GM23338 (cell line): ENCODE measurements around the gene TOP1. TPM values are rescaled to one million over a fixed set of nuclear protein-coding genes. Genes with fewer than 3 reads are reported as not detected.

Experiments
- ATAC-seq: fragments of 200-7000 bp; cut with Tn5 transposase; 3 replicates; pipeline ENCODE4 v1.9.1; 2020
- DNase-seq: peaks from one replicate; pipeline ENCODE4 v3.0.0-alpha.2; 2015; ENCODE audit warnings: low spot score
- H2AFZ ChIP-seq: fragments of 200-600 bp; sonication (generic); 2 replicates; pipeline ENCODE4 v1.8.0; 2016; ENCODE audit warnings: antibody characterized with exemption, mild to moderate bottlenecking, moderate library complexity
- H3F3A ChIP-seq: fragments of 200-600 bp; sonication (generic); replicated peaks from 2 replicates; pipeline ENCODE4 v1.8.0; 2017; ENCODE audit warnings: antibody characterized with exemption, mixed run types, low read depth
- H3K27ac ChIP-seq: fragments of 200-600 bp; sonication (generic); 2 replicates; pipeline ENCODE4 v1.6.1; 2016; ENCODE audit warnings: low read depth
- H3K27me3 ChIP-seq: fragments of 200-600 bp; sonication (generic); 2 replicates; pipeline ENCODE4 v1.8.0; 2016; ENCODE audit warnings: mild to moderate bottlenecking, mixed run types, moderate library complexity; ENCODE audit not compliant: insufficient read depth
- H3K36me3 ChIP-seq: fragments of 200-600 bp; sonication (generic); 2 replicates; pipeline ENCODE4 v1.8.0; 2016; ENCODE audit warnings: mild to moderate bottlenecking; ENCODE audit not compliant: insufficient read depth
- H3K4me1 ChIP-seq: fragments of 200-600 bp; sonication (generic); 2 replicates; pipeline ENCODE4 v1.8.0; 2016; ENCODE audit warnings: mild to moderate bottlenecking, moderate library complexity; ENCODE audit not compliant: insufficient read depth
- H3K4me2 ChIP-seq: fragments of 200-600 bp; sonication (generic); 2 replicates; pipeline ENCODE4 v1.7.1; 2017; ENCODE audit warnings: mixed run types
- H3K4me3 ChIP-seq: fragments of 200-600 bp; sonication (generic); 2 replicates; pipeline ENCODE4 v1.6.1; 2016; ENCODE audit warnings: mixed run types
- H3K79me2 ChIP-seq: fragments of 200-600 bp; sonication (generic); replicated peaks from 2 replicates; pipeline ENCODE4 v1.8.0; 2017; ENCODE audit warnings: mild to moderate bottlenecking; ENCODE audit not compliant: insufficient read depth
- H3K9me2 ChIP-seq: fragments of 200-600 bp; sonication (generic); 2 replicates; pipeline ENCODE4 v1.8.0; 2017; ENCODE audit not compliant: insufficient read depth
- H4K20me1 ChIP-seq: fragments of 200-600 bp; sonication (generic); replicated peaks from 2 replicates; pipeline ENCODE4 v1.8.0; 2017; ENCODE audit warnings: mild to moderate bottlenecking; ENCODE audit not compliant: insufficient read depth
- H3K27ac Mint-ChIP-seq: 2 replicates; pipeline ENCODE4 v1.8.0; 2020; ENCODE audit warnings: inconsistent platforms, mild to moderate bottlenecking, moderate library complexity, mixed read lengths
- H3K27me3 Mint-ChIP-seq: 3 replicates; pipeline ENCODE4 v1.8.0; 2022; ENCODE audit warnings: low read depth, mild to moderate bottlenecking, moderate library complexity, mixed read lengths, inconsistent platforms; ENCODE audit not compliant: insufficient read depth, poor library complexity
- H3K36me3 Mint-ChIP-seq: 3 replicates; pipeline ENCODE4 v1.8.0; 2021; ENCODE audit warnings: low read depth, mild to moderate bottlenecking, inconsistent platforms, moderate library complexity, mixed read lengths
- H3K4me1 Mint-ChIP-seq: 3 replicates; pipeline ENCODE4 v1.8.0; 2020; ENCODE audit warnings: mild to moderate bottlenecking, inconsistent platforms, mixed read lengths
- H3K4me3 Mint-ChIP-seq: 3 replicates; pipeline ENCODE4 v1.8.0; 2021; ENCODE audit warnings: moderate library complexity, mild to moderate bottlenecking, inconsistent platforms, mixed read lengths
- H3K9me3 Mint-ChIP-seq: 3 replicates; pipeline ENCODE4 v1.8.0; 2020; ENCODE audit warnings: moderate library complexity, mild to moderate bottlenecking, inconsistent platforms, mixed read lengths
- CREB1 ChIP-seq: fragments of 250-450 bp; sonication (Bioruptor Pico); IDR thresholded peaks from 2 replicates; pipeline ENCODE4 v1.5.0; 2020; ENCODE audit warnings: low read depth, mild to moderate bottlenecking, moderate library complexity
- ETS1 ChIP-seq: IDR thresholded peaks from 2 replicates; pipeline ENCODE4 v1.6.1; 2016; ENCODE audit warnings: antibody characterized with exemption
- NANOG ChIP-seq: IDR thresholded peaks from 2 replicates; pipeline ENCODE4 v1.6.1; 2016; ENCODE audit warnings: antibody characterized with exemption, borderline replicate concordance
- POLR2AphosphoS5 ChIP-seq: IDR thresholded peaks from 2 replicates; pipeline ENCODE4 v1.6.1; 2016; ENCODE audit warnings: antibody characterized with exemption, low read depth
- REST ChIP-seq: IDR thresholded peaks from one replicate; pipeline ENCODE4 v1.6.1; 2018; ENCODE audit warnings: antibody characterized with exemption; ENCODE audit not compliant: unreplicated experiment
- ZNF114 ChIP-seq: fragments of 250-450 bp; sonication (Bioruptor Pico); IDR thresholded peaks from 2 replicates; pipeline ENCODE4 v1.5.0; 2020; ENCODE audit warnings: mild to moderate bottlenecking, moderate library complexity
- ZNF331 ChIP-seq: fragments of 250-450 bp; sonication (Bioruptor Pico); IDR thresholded peaks from 2 replicates; pipeline ENCODE4 v1.5.0; 2020; ENCODE audit warnings: low read depth, mild to moderate bottlenecking, moderate library complexity
- ZNF462 ChIP-seq: fragments of 250-450 bp; sonication (Bioruptor Pico); IDR thresholded peaks from 2 replicates; pipeline ENCODE4 v1.5.0; 2020; ENCODE audit warnings: mild to moderate bottlenecking, moderate library complexity
- polyA plus RNA-seq: library from polyadenylated mRNA; unstranded; fragments of >200 nt; fragmentation: Nextera tagmentation; extraction: Ambion mirVana; gene quantifications from 2 replicates; pipeline ENCODE4 v1.2.1, GENCODE V29; 2016
- total RNA-seq: library from RNA; depleted of rRNA; stranded (reverse); fragments of >200 nt; shearing (Covaris generic); gene quantifications from 2 replicates; pipeline ENCODE4 v1.2.3, GENCODE V29; 2014

TOP1 gene
- total and polyA plus RNA-seq, 2 experiments from 2014 or later: 62.4 to 101 TPM

GRCh38 chr20:41137614-41138474, 109.2 kb downstream of the TOP1 start:
- ATAC-seq (peak; percentile 19), DNase-seq (peak; percentile 91)
- H3K4me1 Mint-ChIP-seq: peaks cover 54% of the 10 kb centered on the region
- peak overlapping the region; percentile 90 for H3K4me3 Mint-ChIP-seq
- TF ChIP-seq ZNF462 (CRISPR knock-in tag) (no peak), ZNF331 (CRISPR knock-in tag) (no peak), CREB1 (CRISPR knock-in tag) (no peak), NANOG (no peak), ETS1 (0 out of 2 replicates have a peak, but pooled peaks have one; percentile 24), POLR2AphosphoS5 (peak; percentile 45; the same call in 1 of the 2 replicates), REST (no peak), ZNF114 (CRISPR knock-in tag) (no peak)
- H2AFZ ChIP-seq: 0 out of 2 replicates have a peak overlapping the region, but pooled peaks have one; percentile 43
- no peaks in the 10 kb centered on the region for H3K36me3 ChIP-seq
- H3K4me1 ChIP-seq: peaks cover 50% of the 10 kb centered on the region
- H3K4me3 ChIP-seq: peak overlapping the region; percentile 81
- no peaks in the 10 kb centered on the region for H3K9me2 ChIP-seq
- peaks cover 26% of the 10 kb centered on the region for H4K20me1 ChIP-seq
- H3F3A ChIP-seq: no peaks in the 10 kb centered on the region
- peak overlapping the region; percentile 91 for H3K27ac ChIP-seq
- H3K27me3 Mint-ChIP-seq: peaks cover 22% of the 10 kb centered on the region
- H3K9me3 Mint-ChIP-seq: no peaks in the 10 kb centered on the region
- peaks cover 50% of the 10 kb centered on the region for H3K79me2 ChIP-seq
- H3K4me2 ChIP-seq: peak overlapping the region; percentile 100
- peak overlapping the region; percentile 94 for H3K27ac Mint-ChIP-seq
- peaks cover 22% of the 10 kb centered on the region for H3K36me3 Mint-ChIP-seq
- peaks cover 5% of the 10 kb centered on the region for H3K27me3 ChIP-seq
